ENCODE measurements around the gene PTPRK.

DNA sequence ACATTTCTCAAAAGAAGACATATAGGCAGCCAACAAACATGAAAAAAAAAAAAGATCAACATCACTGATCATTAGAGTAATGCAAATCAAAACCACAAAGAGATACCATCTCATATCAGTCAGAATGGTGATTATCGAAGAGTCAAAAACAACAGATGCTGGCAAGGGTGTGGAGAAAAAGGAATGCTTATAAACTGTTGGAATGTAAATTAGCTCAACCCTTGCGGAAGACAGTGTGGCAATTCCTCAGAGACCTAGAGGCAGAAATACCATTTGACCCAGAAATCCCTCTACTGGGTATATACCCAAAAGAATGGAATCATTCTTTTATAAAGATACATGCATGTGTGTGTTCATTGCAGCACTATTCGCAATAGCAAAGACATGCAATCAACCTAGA is 315.8 kb downstream of the PTPRK start:
- TF ChIP-seq EZH2 (IDR thresholded peaks at IDR 0.05) (no peak), RAD21 (IDR thresholded peaks at IDR 0.05; ENCODE audit: low read depth) (no peak), SIN3A (IDR thresholded peaks at IDR 0.05; ENCODE audit: low read depth) (no peak), SRF (IDR thresholded peaks at IDR 0.05; ENCODE audit: low read depth) (no peak), FOSL1 (IDR thresholded peaks at IDR 0.05; ENCODE audit: low read depth) (no peak), POLR2AphosphoS5 (IDR thresholded peaks at IDR 0.05; ENCODE audit: low read depth, low read length) (no peak), SP1 (IDR thresholded peaks at IDR 0.05; ENCODE audit: low read depth) (no peak), ZNF274 (IDR thresholded peaks at IDR 0.05; ENCODE audit: low read depth, low read length) (no peak), POLR2A (IDR thresholded peaks at IDR 0.05; ENCODE audit: borderline replicate concordance, extremely low read depth, insufficient read depth, insufficient read length) (no peak), YY1 (IDR thresholded peaks at IDR 0.05; ENCODE audit: extremely low read depth, insufficient replicate concordance, low read depth, low read length) (no peak)
- TF ChIP-seq, protein P1, sequence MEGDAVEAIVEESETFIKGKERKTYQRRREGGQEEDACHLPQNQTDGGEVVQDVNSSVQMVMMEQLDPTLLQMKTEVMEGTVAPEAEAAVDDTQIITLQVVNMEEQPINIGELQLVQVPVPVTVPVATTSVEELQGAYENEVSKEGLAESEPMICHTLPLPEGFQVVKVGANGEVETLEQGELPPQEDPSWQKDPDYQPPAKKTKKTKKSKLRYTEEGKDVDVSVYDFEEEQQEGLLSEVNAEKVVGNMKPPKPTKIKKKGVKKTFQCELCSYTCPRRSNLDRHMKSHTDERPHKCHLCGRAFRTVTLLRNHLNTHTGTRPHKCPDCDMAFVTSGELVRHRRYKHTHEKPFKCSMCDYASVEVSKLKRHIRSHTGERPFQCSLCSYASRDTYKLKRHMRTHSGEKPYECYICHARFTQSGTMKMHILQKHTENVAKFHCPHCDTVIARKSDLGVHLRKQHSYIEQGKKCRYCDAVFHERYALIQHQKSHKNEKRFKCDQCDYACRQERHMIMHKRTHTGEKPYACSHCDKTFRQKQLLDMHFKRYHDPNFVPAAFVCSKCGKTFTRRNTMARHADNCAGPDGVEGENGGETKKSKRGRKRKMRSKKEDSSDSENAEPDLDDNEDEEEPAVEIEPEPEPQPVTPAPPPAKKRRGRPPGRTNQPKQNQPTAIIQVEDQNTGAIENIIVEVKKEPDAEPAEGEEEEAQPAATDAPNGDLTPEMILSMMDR (IDR thresholded peaks at IDR 0.05 in 2 of 3, conservative IDR thresholded peaks at IDR 0.05 in 1 of 3; ENCODE audit: borderline replicate concordance in 1 of 3, insufficient read depth in 1 of 3, low read depth in 2 of 3, low read length in 2 of 3) = no peak
- TF ChIP-seq, protein P2, sequence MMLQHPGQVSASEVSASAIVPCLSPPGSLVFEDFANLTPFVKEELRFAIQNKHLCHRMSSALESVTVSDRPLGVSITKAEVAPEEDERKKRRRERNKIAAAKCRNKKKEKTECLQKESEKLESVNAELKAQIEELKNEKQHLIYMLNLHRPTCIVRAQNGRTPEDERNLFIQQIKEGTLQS (IDR thresholded peaks at IDR 0.05) = no peak
